IPS-20b (cell line): ENCODE measurements around the gene FMNL2.
"Not testable (repeated sequence)": the region's sequence is repeated elsewhere in the genome, so short reads cannot be mapped to it uniquely, and the experiment has no call there.

Source experiments
- H3K27ac ChIP-seq: one replicate; pipeline ENCODE4 v1.5.1; 2013; ENCODE audit warnings: low read length
- H3K27me3 ChIP-seq: 2 replicates; pipeline ENCODE4 v1.6.1; 2013; ENCODE audit warnings: mild to moderate bottlenecking, low read length, inconsistent platforms; ENCODE audit not compliant: insufficient read depth
- H3K36me3 ChIP-seq: 2 replicates; pipeline ENCODE4 v1.6.1; 2013; ENCODE audit warnings: low read depth, mild to moderate bottlenecking, inconsistent platforms, low read length, moderate library complexity; ENCODE audit not compliant: insufficient read depth
- H3K4me1 ChIP-seq: 2 replicates; pipeline ENCODE4 v1.6.1; 2013; ENCODE audit warnings: mild to moderate bottlenecking, control low read depth, inconsistent platforms, low read length, moderate library complexity; ENCODE audit not compliant: insufficient read depth
- H3K4me3 ChIP-seq: 2 replicates; pipeline ENCODE4 v1.5.1; 2013; ENCODE audit warnings: mild to moderate bottlenecking, low read length, inconsistent platforms
- H3K9ac ChIP-seq: 2 replicates; pipeline ENCODE4 v1.6.1; 2013; ENCODE audit warnings: low read depth, mild to moderate bottlenecking, inconsistent platforms, low read length, moderate library complexity
- H3K9me3 ChIP-seq: 2 replicates; pipeline ENCODE4 v1.6.1; 2013; ENCODE audit warnings: mild to moderate bottlenecking, low read depth, low read length, inconsistent platforms; ENCODE audit not compliant: insufficient read depth

The FMNL2 gene

GRCh38 chr2:152470861-152471854 is 136.2 kb downstream of the FMNL2 start:
- no peaks in the 10 kb centered on the region for H3K36me3 ChIP-seq
- no peaks in the 10 kb centered on the region for H3K27me3 ChIP-seq
- H3K9me3 ChIP-seq, result no peaks in the 10 kb centered on the region
- peak overlapping the region; percentile 5; the same call in 1 of the 2 replicates for H3K9ac ChIP-seq
- peak overlapping the region; percentile 29 for H3K27ac ChIP-seq
- H3K4me1 ChIP-seq, result peaks cover 50% of the 10 kb centered on the region
- no peak overlapping the region for H3K4me3 ChIP-seq

GRCh38 chr2:152472481-152472887 is 137.5 kb downstream of the FMNL2 start:
- H3K4me1 ChIP-seq, result peaks cover 41% of the 10 kb centered on the region
- H3K4me3 ChIP-seq, result no peak overlapping the region
- H3K9ac ChIP-seq, result no peak overlapping the region
- H3K27ac ChIP-seq, result no peak overlapping the region
- no peaks in the 10 kb centered on the region for H3K27me3 ChIP-seq
- no peaks in the 10 kb centered on the region for H3K36me3 ChIP-seq
- no peaks in the 10 kb centered on the region for H3K9me3 ChIP-seq

- H3K4me1 ChIP-seq, result peaks cover 33% of the 10 kb centered on the region
- no peaks in the 10 kb centered on the region for H3K36me3 ChIP-seq
- H3K9me3 ChIP-seq, result no peaks in the 10 kb centered on the region
- no peak overlapping the region for H3K4me3 ChIP-seq
- H3K9ac ChIP-seq, result no peak overlapping the region
- H3K27ac ChIP-seq, result no peak overlapping the region
- no peaks in the 10 kb centered on the region for H3K27me3 ChIP-seq
Observed at GRCh38 chr2:152473151-152473857, 138.3 kb downstream of the FMNL2 start.

- not testable (repeated sequence) for H3K27ac ChIP-seq, H3K9ac ChIP-seq, H3K9me3 ChIP-seq, H3K4me3 ChIP-seq, H3K27me3 ChIP-seq, H3K36me3 ChIP-seq
- peaks cover 23% of the 10 kb centered on the region for H3K4me1 ChIP-seq
Observed at GRCh38 chr2:152474523-152474922, 139.5 kb downstream of the FMNL2 start.

GRCh38 chr2:152475982-152476381 is 141.0 kb downstream of the FMNL2 start:
- Histone ChIP-seq H3K27ac (no peak overlapping the region), H3K9me3 (no peaks in the 10 kb centered on the region)

GRCh38 chr2:152477347-152478092 is 142.5 kb downstream of the FMNL2 start:
- Histone ChIP-seq H3K9ac (no peak overlapping the region), H3K36me3 (no peaks in the 10 kb centered on the region), H3K4me3 (no peak overlapping the region), H3K9me3 (no peaks in the 10 kb centered on the region), H3K27me3 (no peaks in the 10 kb centered on the region), H3K4me1 (peaks cover 14% of the 10 kb centered on the region), H3K27ac (no peak overlapping the region)

More at GRCh38 chr2:152475982-152476381, 141.0 kb downstream of the FMNL2 start:
- no peaks in the 10 kb centered on the region for H3K27me3 ChIP-seq
- no peaks in the 10 kb centered on the region for H3K36me3 ChIP-seq
- no peak overlapping the region for H3K9ac ChIP-seq
- H3K4me1 ChIP-seq, result peaks cover 9% of the 10 kb centered on the region
- H3K4me3 ChIP-seq, result no peak overlapping the region

- Histone ChIP-seq H3K27me3 (no peaks in the 10 kb centered on the region), H3K4me3 (no peak overlapping the region), H3K9me3 (no peaks in the 10 kb centered on the region), H3K36me3 (no peaks in the 10 kb centered on the region), H3K9ac (no peak overlapping the region), H3K27ac (no peak overlapping the region), H3K4me1 (peaks cover 13% of the 10 kb centered on the region)
Observed at GRCh38 chr2:152479282-152479681, 144.3 kb downstream of the FMNL2 start.

GRCh38 chr2:152480821-152481399 is 145.9 kb downstream of the FMNL2 start:
- Histone ChIP-seq H3K27me3 (no peaks in the 10 kb centered on the region), H3K27ac (no peak overlapping the region), H3K4me3 (no peak overlapping the region), H3K9ac (no peak overlapping the region), H3K36me3 (no peaks in the 10 kb centered on the region), H3K9me3 (no peaks in the 10 kb centered on the region), H3K4me1 (peaks cover 15% of the 10 kb centered on the region)

GRCh38 chr2:152481881-152482583 is 147.1 kb downstream of the FMNL2 start:
- no peaks in the 10 kb centered on the region for H3K36me3 ChIP-seq
- no peak overlapping the region for H3K27ac ChIP-seq
- no peak overlapping the region for H3K4me3 ChIP-seq
- no peaks in the 10 kb centered on the region for H3K9me3 ChIP-seq
- no peaks in the 10 kb centered on the region for H3K27me3 ChIP-seq
- H3K9ac ChIP-seq, result no peak overlapping the region
- H3K4me1 ChIP-seq, result peaks cover 20% of the 10 kb centered on the region

- no peak overlapping the region for H3K9ac ChIP-seq
- H3K27me3 ChIP-seq, result no peaks in the 10 kb centered on the region
- no peak overlapping the region for H3K27ac ChIP-seq
- no peaks in the 10 kb centered on the region for H3K9me3 ChIP-seq
- no peaks in the 10 kb centered on the region for H3K36me3 ChIP-seq
- H3K4me3 ChIP-seq, result no peak overlapping the region
- H3K4me1 ChIP-seq, result peaks cover 20% of the 10 kb centered on the region
Observed at GRCh38 chr2:152483276-152484063, 148.5 kb downstream of the FMNL2 start.
